Ishikawa (cell line): ENCODE data around the gene COMP.

ENCODE experiments used
- CREB1 ChIP-seq: IDR thresholded peaks from 2 replicates; pipeline ENCODE4 v1.6.1; 2012; ENCODE audit warnings: low read depth
- EGR1 ChIP-seq: IDR thresholded peaks from 2 replicates; pipeline ENCODE4 v1.6.1; 2012
- EP300 ChIP-seq: IDR thresholded peaks from 2 replicates; pipeline ENCODE4 v1.6.1; 2012; ENCODE audit warnings: borderline replicate concordance
- RAD21 ChIP-seq: IDR thresholded peaks from 2 replicates; pipeline ENCODE4 v1.6.1; 2012; ENCODE audit warnings: low read depth
- REST ChIP-seq: IDR thresholded peaks from 2 replicates; pipeline ENCODE4 v1.6.1; 2012; ENCODE audit warnings: low read depth, mild to moderate bottlenecking
- TEAD4 ChIP-seq: IDR thresholded peaks from 2 replicates; pipeline ENCODE4 v1.6.1; 2012
- USF1 ChIP-seq: IDR thresholded peaks from 2 replicates; pipeline ENCODE4 v1.6.1; 2012
- YY1 ChIP-seq: IDR thresholded peaks from 2 replicates; pipeline ENCODE4 v1.6.1; 2012; ENCODE audit warnings: low read depth
- ZBTB7A ChIP-seq: IDR thresholded peaks from 2 replicates; pipeline ENCODE4 v1.6.1; 2012; ENCODE audit warnings: low read depth

GRCh38 chr19:18742324-18742723, 48.8 kb downstream of the COMP start:
- TF ChIP-seq REST (no peak), EGR1 (no peak), TEAD4 (no peak), RAD21 (no peak), CREB1 (no peak), EP300 (no peak), YY1 (no peak), ZBTB7A (no peak), USF1 (no peak)
